Heart left ventricle (tissue), 13 donors: ENCODE measurements around the gene MIER2.

ENCODE experiments used
- POLR2A ChIP-seq, 2 donors: fragments of 450-650 bp; IDR thresholded peaks; one replicate each; pipeline ENCODE4 v1.6.1; 2017; ENCODE audit warnings: antibody characterized with exemption in 2 of 2, mild to moderate bottlenecking in 2 of 2, moderate library complexity in 2 of 2
- TF ChIP-seq, protein P1 (sequence below), 12 donors: fragments of 200-600 bp; sonication (generic) in 4 of 12; IDR thresholded peaks; one replicate each; pipeline versions ENCODE4 v1.5.0 to v1.8.0; 2018 to 2022; ENCODE audit warnings: antibody characterized with exemption in 12 of 12, mild to moderate bottlenecking in 5 of 12
- donor health status: ischemic (EF 13 %, LVEDD 7.1; RV severe dilation, severe dysfunction).
- donor health status: DM: no; HTN: yes; CAD: no.
- donor health status: DM: no; HTN: no; CAD: no.
- donor health status: ischemic (EF 25% LVEDD 6.9; RV normal size, moderate dysfunction).
- donor health status: ischemic (EF 25% LVEDD 5.7; RV mildly dilated, moderate dysfunction).
- donor health status: ischemic (EF 35%, LVEDD 5.7; RV mildly dilated, moderate dysfunction).
- donor health status: nonischemic (EF 11% LVEDD 7.7; RV severe dilation, severe dysfunction).
- donor health status: DM: yes; HTN: yes; CAD: no.
- donor health status: PGD.
- donor health status: ischemic (EF 29% LVEDD 5.4; RV normal size, mild dysfunction).
- donor health status: nonischemic (EF 23%, LVEDD 6.1; RV moderate dilation, normal function).

- TF ChIP-seq, protein P1, sequence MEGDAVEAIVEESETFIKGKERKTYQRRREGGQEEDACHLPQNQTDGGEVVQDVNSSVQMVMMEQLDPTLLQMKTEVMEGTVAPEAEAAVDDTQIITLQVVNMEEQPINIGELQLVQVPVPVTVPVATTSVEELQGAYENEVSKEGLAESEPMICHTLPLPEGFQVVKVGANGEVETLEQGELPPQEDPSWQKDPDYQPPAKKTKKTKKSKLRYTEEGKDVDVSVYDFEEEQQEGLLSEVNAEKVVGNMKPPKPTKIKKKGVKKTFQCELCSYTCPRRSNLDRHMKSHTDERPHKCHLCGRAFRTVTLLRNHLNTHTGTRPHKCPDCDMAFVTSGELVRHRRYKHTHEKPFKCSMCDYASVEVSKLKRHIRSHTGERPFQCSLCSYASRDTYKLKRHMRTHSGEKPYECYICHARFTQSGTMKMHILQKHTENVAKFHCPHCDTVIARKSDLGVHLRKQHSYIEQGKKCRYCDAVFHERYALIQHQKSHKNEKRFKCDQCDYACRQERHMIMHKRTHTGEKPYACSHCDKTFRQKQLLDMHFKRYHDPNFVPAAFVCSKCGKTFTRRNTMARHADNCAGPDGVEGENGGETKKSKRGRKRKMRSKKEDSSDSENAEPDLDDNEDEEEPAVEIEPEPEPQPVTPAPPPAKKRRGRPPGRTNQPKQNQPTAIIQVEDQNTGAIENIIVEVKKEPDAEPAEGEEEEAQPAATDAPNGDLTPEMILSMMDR (IDR thresholded peaks at IDR 0.05): no peak
- TF ChIP-seq POLR2A (IDR thresholded peaks at IDR 0.05): no peak
These were observed 17.1 kb downstream of the MIER2 start for GRCh38 chr19:327291-328024.
